ENCODE data around the gene LRRC4C.

The LRRC4C gene

GRCh38 chr11:41281131-41281742, 178.2 kb downstream of the LRRC4C start:
- no peak overlapping the region for H2AFZ ChIP-seq (ENCODE audit: low read length)
- no peak overlapping the region for H3K27ac ChIP-seq (ENCODE audit: low read depth, low read length, poor library complexity, severe bottlenecking)
- H3K9me3 ChIP-seq (ENCODE audit: low read length) = no peaks in the 10 kb centered on the region
- TF ChIP-seq CTCF (IDR thresholded peaks at IDR 0.05; ENCODE audit: low read length) = no peak
- TF ChIP-seq EZH2 (IDR thresholded peaks at IDR 0.05; ENCODE audit: borderline replicate concordance, low read length) = no peak
- no peaks in the 10 kb centered on the region for H3F3A ChIP-seq (ENCODE audit: insufficient read depth, low read length)
- no peaks in the 10 kb centered on the region for H3K79me2 ChIP-seq (ENCODE audit: insufficient read depth, low read length)
- H3K36me3 ChIP-seq (ENCODE audit: insufficient read depth, low read length) = no peaks in the 10 kb centered on the region
- no peaks in the 10 kb centered on the region for H4K20me1 ChIP-seq (ENCODE audit: insufficient read depth, low read length)
- no peak overlapping the region for H3K4me2 ChIP-seq (ENCODE audit: low read length)
- no peaks in the 10 kb centered on the region for H3K4me1 ChIP-seq (ENCODE audit: insufficient read depth, low read length, severe bottlenecking)
- no peak overlapping the region for H3K9ac ChIP-seq (ENCODE audit: low read length)
- H3K27me3 ChIP-seq (ENCODE audit: insufficient read depth, low read length) = no peaks in the 10 kb centered on the region
- H3K4me3 ChIP-seq (ENCODE audit: low read depth, low read length, poor library complexity, severe bottlenecking) = no peak overlapping the region
- no peaks in the 10 kb centered on the region for H3K9me2 ChIP-seq (ENCODE audit: low read depth, low read length)

GRCh38 chr11:41274831-41275230, 184.6 kb downstream of the LRRC4C start:
- no peaks in the 10 kb centered on the region for H3K27me3 ChIP-seq (ENCODE audit: insufficient read depth, low read length)
- H3K36me3 ChIP-seq (ENCODE audit: insufficient read depth, low read length) = no peaks in the 10 kb centered on the region
- H3K79me2 ChIP-seq (ENCODE audit: insufficient read depth, low read length) = no peaks in the 10 kb centered on the region
- H3F3A ChIP-seq (ENCODE audit: insufficient read depth, low read length) = no peaks in the 10 kb centered on the region
- H3K9me2 ChIP-seq (ENCODE audit: low read depth, low read length) = no peaks in the 10 kb centered on the region
- no peaks in the 10 kb centered on the region for H3K9me3 ChIP-seq (ENCODE audit: low read length)
- no peaks in the 10 kb centered on the region for H3K4me1 ChIP-seq (ENCODE audit: insufficient read depth, low read length, severe bottlenecking)
- no peak for TF ChIP-seq CTCF (IDR thresholded peaks at IDR 0.05; ENCODE audit: low read length)
- TF ChIP-seq EZH2 (IDR thresholded peaks at IDR 0.05; ENCODE audit: borderline replicate concordance, low read length) = no peak
- H3K4me2 ChIP-seq (ENCODE audit: low read length) = no peak overlapping the region
- H3K27ac ChIP-seq (ENCODE audit: low read depth, low read length, poor library complexity, severe bottlenecking) = no peak overlapping the region
- no peaks in the 10 kb centered on the region for H4K20me1 ChIP-seq (ENCODE audit: insufficient read depth, low read length)
- H3K9ac ChIP-seq (ENCODE audit: low read length) = no peak overlapping the region
- H2AFZ ChIP-seq (ENCODE audit: low read length) = no peak overlapping the region
- no peak overlapping the region for H3K4me3 ChIP-seq (ENCODE audit: low read depth, low read length, poor library complexity, severe bottlenecking)

GRCh38 chr11:41273908-41274307, 185.5 kb downstream of the LRRC4C start:
- no peak overlapping the region for H3K9ac ChIP-seq (ENCODE audit: low read length)
- no peaks in the 10 kb centered on the region for H4K20me1 ChIP-seq (ENCODE audit: insufficient read depth, low read length)
- no peak for TF ChIP-seq CTCF (IDR thresholded peaks at IDR 0.05; ENCODE audit: low read length)
- TF ChIP-seq EZH2 (IDR thresholded peaks at IDR 0.05; ENCODE audit: borderline replicate concordance, low read length) = no peak
- H3K4me2 ChIP-seq (ENCODE audit: low read length) = no peak overlapping the region
- no peak overlapping the region for H2AFZ ChIP-seq (ENCODE audit: low read length)
- no peaks in the 10 kb centered on the region for H3K4me1 ChIP-seq (ENCODE audit: insufficient read depth, low read length, severe bottlenecking)
- H3K27me3 ChIP-seq (ENCODE audit: insufficient read depth, low read length) = no peaks in the 10 kb centered on the region
- H3F3A ChIP-seq (ENCODE audit: insufficient read depth, low read length) = no peaks in the 10 kb centered on the region
- no peaks in the 10 kb centered on the region for H3K36me3 ChIP-seq (ENCODE audit: insufficient read depth, low read length)
- no peak overlapping the region for H3K4me3 ChIP-seq (ENCODE audit: low read depth, low read length, poor library complexity, severe bottlenecking)
- H3K27ac ChIP-seq (ENCODE audit: low read depth, low read length, poor library complexity, severe bottlenecking) = no peak overlapping the region
- no peaks in the 10 kb centered on the region for H3K9me3 ChIP-seq (ENCODE audit: low read length)
- H3K9me2 ChIP-seq (ENCODE audit: low read depth, low read length) = no peaks in the 10 kb centered on the region
- H3K79me2 ChIP-seq (ENCODE audit: insufficient read depth, low read length) = no peaks in the 10 kb centered on the region

Data from OCI-LY1 (cell line).